ENCODE data around the gene NOL6. TPM values are rescaled to one million over a fixed set of nuclear protein-coding genes. Genes with fewer than 3 reads are reported as not detected.

NOL6 gene
- total RNA-seq, 1 experiment from 2014 or later = 48.5 TPM

GRCh38 chr9:33414268-33414667 lies 59.5 kb downstream of the NOL6 start:
- no peaks in the 10 kb centered on the region for H3K27me3 Mint-ChIP-seq (ENCODE audit: low read depth)
- no peak for TF ChIP-seq OVOL2 (CRISPR knock-in tag; IDR thresholded peaks at IDR 0.05; ENCODE audit: borderline replicate concordance)
- TF ChIP-seq JAZF1 (CRISPR knock-in tag; IDR thresholded peaks at IDR 0.05) = no peak
- no peak for TF ChIP-seq USF1 (CRISPR knock-in tag; IDR thresholded peaks at IDR 0.05)
- TF ChIP-seq, protein P1, sequence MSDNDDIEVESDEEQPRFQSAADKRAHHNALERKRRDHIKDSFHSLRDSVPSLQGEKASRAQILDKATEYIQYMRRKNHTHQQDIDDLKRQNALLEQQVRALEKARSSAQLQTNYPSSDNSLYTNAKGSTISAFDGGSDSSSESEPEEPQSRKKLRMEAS (CRISPR knock-in tag; IDR thresholded peaks at IDR 0.05) = no peak
- TF ChIP-seq, protein P2, sequence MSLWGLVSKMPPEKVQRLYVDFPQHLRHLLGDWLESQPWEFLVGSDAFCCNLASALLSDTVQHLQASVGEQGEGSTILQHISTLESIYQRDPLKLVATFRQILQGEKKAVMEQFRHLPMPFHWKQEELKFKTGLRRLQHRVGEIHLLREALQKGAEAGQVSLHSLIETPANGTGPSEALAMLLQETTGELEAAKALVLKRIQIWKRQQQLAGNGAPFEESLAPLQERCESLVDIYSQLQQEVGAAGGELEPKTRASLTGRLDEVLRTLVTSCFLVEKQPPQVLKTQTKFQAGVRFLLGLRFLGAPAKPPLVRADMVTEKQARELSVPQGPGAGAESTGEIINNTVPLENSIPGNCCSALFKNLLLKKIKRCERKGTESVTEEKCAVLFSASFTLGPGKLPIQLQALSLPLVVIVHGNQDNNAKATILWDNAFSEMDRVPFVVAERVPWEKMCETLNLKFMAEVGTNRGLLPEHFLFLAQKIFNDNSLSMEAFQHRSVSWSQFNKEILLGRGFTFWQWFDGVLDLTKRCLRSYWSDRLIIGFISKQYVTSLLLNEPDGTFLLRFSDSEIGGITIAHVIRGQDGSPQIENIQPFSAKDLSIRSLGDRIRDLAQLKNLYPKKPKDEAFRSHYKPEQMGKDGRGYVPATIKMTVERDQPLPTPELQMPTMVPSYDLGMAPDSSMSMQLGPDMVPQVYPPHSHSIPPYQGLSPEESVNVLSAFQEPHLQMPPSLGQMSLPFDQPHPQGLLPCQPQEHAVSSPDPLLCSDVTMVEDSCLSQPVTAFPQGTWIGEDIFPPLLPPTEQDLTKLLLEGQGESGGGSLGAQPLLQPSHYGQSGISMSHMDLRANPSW (CRISPR knock-in tag; conservative IDR thresholded peaks at IDR 0.05; ENCODE audit: low read depth) = no peak
- no peak for TF ChIP-seq ZNF219 (CRISPR knock-in tag; IDR thresholded peaks at IDR 0.05; ENCODE audit: borderline replicate concordance)
- TF ChIP-seq NFATC4 (CRISPR knock-in tag; IDR thresholded peaks at IDR 0.05) = no peak
- no peak for TF ChIP-seq MYBL2 (CRISPR knock-in tag; IDR thresholded peaks at IDR 0.05)
- TF ChIP-seq, protein P3, sequence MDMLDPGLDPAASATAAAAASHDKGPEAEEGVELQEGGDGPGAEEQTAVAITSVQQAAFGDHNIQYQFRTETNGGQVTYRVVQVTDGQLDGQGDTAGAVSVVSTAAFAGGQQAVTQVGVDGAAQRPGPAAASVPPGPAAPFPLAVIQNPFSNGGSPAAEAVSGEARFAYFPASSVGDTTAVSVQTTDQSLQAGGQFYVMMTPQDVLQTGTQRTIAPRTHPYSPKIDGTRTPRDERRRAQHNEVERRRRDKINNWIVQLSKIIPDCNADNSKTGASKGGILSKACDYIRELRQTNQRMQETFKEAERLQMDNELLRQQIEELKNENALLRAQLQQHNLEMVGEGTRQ (CRISPR knock-in tag; IDR thresholded peaks at IDR 0.05) = no peak
- no peak for TF ChIP-seq SOX15 (CRISPR knock-in tag; IDR thresholded peaks at IDR 0.05)
- H3K4me3 Mint-ChIP-seq = no peak overlapping the region
- no peak for ATAC-seq
- no peaks in the 10 kb centered on the region for H3K36me3 Mint-ChIP-seq
- ChIA-PET POLR2A (no interaction called here), CTCF (interaction anchor here (0.7 to 5.7 kb wide), 9 partner anchors 10 to 127 kb away, joined by 3 to 84 read pairs (median 23); partner anchors contain the start of gene AQP3)
- H3K4me1 Mint-ChIP-seq = peaks cover 7% of the 10 kb centered on the region
- H3K27ac Mint-ChIP-seq = no peak overlapping the region
- no peak for DNase-seq (ENCODE audit: low spot score)
- peaks cover 7% of the 10 kb centered on the region; the same call in 1 of the 2 replicates for H3K9me3 Mint-ChIP-seq

Small RNAs within 50 kb of the gene (microRNA-seq; reads per million reads assigned to microRNA genes)
- gene MIR6851 (ENCODE audit: borderline number of aligned reads) = 2.1 reads per million

Other genes with a start within 250 kb of the NOL6 start
- gene SPINK4, start 233.8 kb downstream of the NOL6 start, total RNA-seq (2021) = not detected in 3 replicates
- 44.7 to 52.9 TPM (median 48.2 TPM) in 3 replicates for gene BAG1, start 209.2 kb downstream of the NOL6 start, total RNA-seq (2021)
- gene CHMP5, start 208.9 kb downstream of the NOL6 start, total RNA-seq (2021) = 46.2 to 50.6 TPM (median 46.9 TPM) in 3 replicates
- 25.4 to 30.9 TPM (median 26.5 TPM) in 3 replicates for gene NFX1, start 183.4 kb downstream of the NOL6 start, total RNA-seq (2021)
- gene AQP7, start 71.4 kb downstream of the NOL6 start, total RNA-seq (2021) = 0.09 to 0.23 TPM (median 0.17 TPM) in 3 replicates
- 3.0 to 3.6 TPM (median 3.5 TPM) in 3 replicates for gene AQP3, start 26.3 kb downstream of the NOL6 start, total RNA-seq (2021)
- 11.0 to 16.4 TPM (median 13.6 TPM) in 3 replicates for gene ANKRD18B, start 50.3 kb upstream of the NOL6 start, total RNA-seq (2021)

Measured in WTC11 (cell line).